Activated CD4-positive, alpha-beta T cell treated with anti-CD3 and anti-CD28 coated beads for 36 hours (primary cell): Measurements from ENCODE around the gene RASA3. TPM values are rescaled to one million over a fixed set of nuclear protein-coding genes. Genes with fewer than 3 reads are reported as not detected.
"Not testable (repeated sequence)": the region's sequence is repeated elsewhere in the genome, so short reads cannot be mapped to it uniquely, and the experiment has no call there.

Experiments
- ATAC-seq: fragments of 200-7000 bp; cut with Tn5 transposase; one replicate; pipeline ENCODE4 v1.10.0; 2021; ENCODE audit warnings: mild to moderate bottlenecking, moderate library complexity
- CTCF ChIA-PET: fragments of 350-600 bp; sonication (Branson Sonifier 250); formaldehyde crosslinking; loops from one replicate; lab custom pipeline; 2021; ENCODE audit warnings: antibody characterized with exemption; lab: Charles Lee
- POLR2A ChIA-PET: fragments of 350-600 bp; sonication (Branson Sonifier 250); formaldehyde crosslinking; loops from one replicate; lab custom pipeline; 2021; ENCODE audit warnings: antibody characterized with exemption, inconsistent platforms; lab: Charles Lee
- DNase-seq: peaks from one replicate; pipeline ENCODE4 v3.0.0-alpha.2; 2020
- H3K27ac Mint-ChIP-seq: one replicate; pipeline ENCODE4 v1.8.0; 2021; ENCODE audit warnings: mixed read lengths
- H3K27me3 Mint-ChIP-seq: one replicate; pipeline ENCODE4 v1.8.0; 2021; ENCODE audit warnings: mixed read lengths
- H3K36me3 Mint-ChIP-seq: one replicate; pipeline ENCODE4 v1.8.0; 2021; ENCODE audit warnings: low read depth, mixed read lengths
- H3K4me1 Mint-ChIP-seq: one replicate; pipeline ENCODE4 v1.8.0; 2021; ENCODE audit warnings: mixed read lengths
- H3K4me3 Mint-ChIP-seq: one replicate; pipeline ENCODE4 v1.8.0; 2021; ENCODE audit warnings: mild to moderate bottlenecking, moderate library complexity, mixed read lengths
- H3K9me3 Mint-ChIP-seq: one replicate; pipeline ENCODE4 v1.8.0; 2021; ENCODE audit warnings: low read depth, mixed read lengths
- intact Hi-C, 2 experiments: fragments of 100-400 bp; cut with DNase I in 1 of 2; cut with micrococcal nuclease in 1 of 2; formaldehyde crosslinking; loops; one replicate each; pipeline versions ENCODE4 v1.14.2 to v1.15.1; 2022 to 2024; cut with DNase I, micrococcal nuclease
- total RNA-seq, 2 experiments: library from RNA; stranded (reverse); gene quantifications; one replicate each; pipeline ENCODE4 v1.2.3, GENCODE V29; 2021

Gene RASA3
- total RNA-seq, 2 experiments from 2014 or later = 33.0 to 34.7 TPM

- intact Hi-C loops = loop anchor here in 1 of 2 experiments (2.0 to 5.0 kb wide), 3 partner anchors 96 to 924 kb away; partner anchors contain the start of genes CUL4A, DCUN1D2 and PCID2
- Mint-ChIP-seq H3K36me3 (peaks cover 25% of the 10 kb centered on the region), H3K9me3 (peaks cover 4% of the 10 kb centered on the region), H3K27ac (peak overlapping the region; percentile 95), H3K27me3 (no peaks in the 10 kb centered on the region), H3K4me1 (peaks cover 54% of the 10 kb centered on the region), H3K4me3 (peak overlapping the region; percentile 100)
- peak; percentile 36 for ATAC-seq
- CTCF ChIA-PET = interaction anchor here (1.0 to 1.4 kb wide), 6 partner anchors 12 to 94 kb away, joined by 3 to 7 read pairs (median 4); no protein-coding TSS in a partner anchor
- peak; percentile 80 for DNase-seq
- POLR2A ChIA-PET = interaction anchor here (0.8 to 1.2 kb wide), 3 partner anchors 10 to 22 kb away, joined by 3 to 5 read pairs (median 4); no protein-coding TSS in a partner anchor
These were observed 1.4 kb downstream of the RASA3 start for GRCh38 chr13:114130837-114131582.

- Mint-ChIP-seq H3K27ac (peak overlapping the region; percentile 95), H3K36me3 (peaks cover 28% of the 10 kb centered on the region), H3K4me3 (peak overlapping the region; percentile 100), H3K4me1 (peaks cover 58% of the 10 kb centered on the region), H3K9me3 (peaks cover 5% of the 10 kb centered on the region), H3K27me3 (no peaks in the 10 kb centered on the region)
- intact Hi-C loops = loop anchor here in 1 of 2 experiments (2.0 to 5.0 kb wide), 3 partner anchors 97 to 923 kb away; partner anchors contain the start of genes CUL4A, DCUN1D2 and PCID2
- ATAC-seq = no peak
- ChIA-PET CTCF (interaction anchor here (1.0 to 1.4 kb wide), 5 partner anchors 13 to 96 kb away, joined by 3 to 6 read pairs (median 3); no protein-coding TSS in a partner anchor), POLR2A (interaction anchor here (1.1 to 1.3 kb wide), 3 partner anchors 10 to 63 kb away, joined by 3 to 5 read pairs (median 4); no protein-coding TSS in a partner anchor)
- no peak for DNase-seq
These were observed 2.1 kb downstream of the RASA3 start for GRCh38 chr13:114130131-114130836.

GRCh38 chr13:114129649-114130062, 2.8 kb downstream of the RASA3 start:
- intact Hi-C loops = loop anchor here (1.0 to 5.0 kb wide), 8 partner anchors 19 to 1442 kb away; partner anchors contain the start of genes CDC16 (in 1 of the 2), CHAMP1 (in 1 of the 2), CUL4A (in 1 of the 2) and DCUN1D2 (in 1 of the 2)
- peak overlapping the region; percentile 100 for H3K4me3 Mint-ChIP-seq
- peaks cover 7% of the 10 kb centered on the region for H3K9me3 Mint-ChIP-seq
- H3K27me3 Mint-ChIP-seq = no peaks in the 10 kb centered on the region
- POLR2A ChIA-PET = interaction anchor here (1.3 kb wide), 1 partner anchor 62 kb away, joined by 3 read pairs; no protein-coding TSS in a partner anchor
- CTCF ChIA-PET = interaction anchor here (0.7 to 1.7 kb wide), 5 partner anchors 15 to 97 kb away, joined by 3 to 6 read pairs (median 5); no protein-coding TSS in a partner anchor
- peak overlapping the region; percentile 95 for H3K27ac Mint-ChIP-seq
- DNase-seq (peak; percentile 73), ATAC-seq (peak; percentile 30)
- H3K36me3 Mint-ChIP-seq = peaks cover 35% of the 10 kb centered on the region
- peaks cover 62% of the 10 kb centered on the region for H3K4me1 Mint-ChIP-seq

- Mint-ChIP-seq H3K27ac (peak overlapping the region; percentile 95), H3K27me3 (no peaks in the 10 kb centered on the region), H3K9me3 (peaks cover 7% of the 10 kb centered on the region), H3K4me1 (peaks cover 65% of the 10 kb centered on the region), H3K36me3 (peaks cover 36% of the 10 kb centered on the region), H3K4me3 (peak overlapping the region; percentile 100)
- ChIA-PET CTCF (interaction anchor here (0.6 to 1.7 kb wide), 7 partner anchors 16 to 97 kb away, joined by 3 to 6 read pairs (median 4); no protein-coding TSS in a partner anchor), POLR2A (interaction anchor here (0.7 to 1.3 kb wide), 3 partner anchors 17 to 318 kb away, joined by 3 read pairs; no protein-coding TSS in a partner anchor)
- peak; percentile 95 for DNase-seq
- peak; percentile 70 for ATAC-seq
- intact Hi-C loops = loop anchor here (1.0 to 5.0 kb wide), 5 partner anchors 19 to 1442 kb away; partner anchors contain the start of genes CDC16 (in 1 of the 2) and CHAMP1 (in 1 of the 2)
These were observed 3.5 kb downstream of the RASA3 start for GRCh38 chr13:114128624-114129522.

GRCh38 chr13:114128348-114128623, 4.1 kb downstream of the RASA3 start:
- Mint-ChIP-seq H3K4me3 (peak overlapping the region; percentile 100), H3K36me3 (peaks cover 36% of the 10 kb centered on the region), H3K9me3 (peaks cover 7% of the 10 kb centered on the region), H3K27ac (peak overlapping the region; percentile 95), H3K27me3 (no peaks in the 10 kb centered on the region), H3K4me1 (peaks cover 69% of the 10 kb centered on the region)
- ChIA-PET CTCF (interaction anchor here (0.6 to 1.7 kb wide), 3 partner anchors 19 to 65 kb away, joined by 3 to 6 read pairs (median 4); no protein-coding TSS in a partner anchor), POLR2A (interaction anchor here (0.7 to 1.0 kb wide), 2 partner anchors 17 to 318 kb away, joined by 3 read pairs; no protein-coding TSS in a partner anchor)
- ATAC-seq = no peak
- DNase-seq = no peak
- intact Hi-C loops = loop anchor here in 1 of 2 experiments (5.0 kb wide), 1 partner anchor 1441 kb away; no protein-coding TSS in a partner anchor

- H3K27me3 Mint-ChIP-seq = no peaks in the 10 kb centered on the region
- peaks cover 7% of the 10 kb centered on the region for H3K9me3 Mint-ChIP-seq
- peaks cover 36% of the 10 kb centered on the region for H3K36me3 Mint-ChIP-seq
- peak overlapping the region; percentile 95 for H3K27ac Mint-ChIP-seq
- H3K4me1 Mint-ChIP-seq = peaks cover 73% of the 10 kb centered on the region
- ATAC-seq (no peak), DNase-seq (no peak)
- POLR2A ChIA-PET = interaction anchor here (0.6 to 1.0 kb wide), 3 partner anchors 16 to 96 kb away, joined by 3 to 6 read pairs (median 3); no protein-coding TSS in a partner anchor
- H3K4me3 Mint-ChIP-seq = peak overlapping the region; percentile 100
- intact Hi-C loops = loop anchor here in 1 of 2 experiments (5.0 kb wide), 1 partner anchor 1440 kb away; no protein-coding TSS in a partner anchor
- CTCF ChIA-PET = interaction anchor here (0.5 to 1.7 kb wide), 4 partner anchors 18 to 98 kb away, joined by 3 to 6 read pairs (median 4); no protein-coding TSS in a partner anchor
These were observed 4.7 kb downstream of the RASA3 start for GRCh38 chr13:114127473-114128347.

GRCh38 chr13:114126789-114127472, 5.5 kb downstream of the RASA3 start:
- H3K4me1 Mint-ChIP-seq = peaks cover 78% of the 10 kb centered on the region
- intact Hi-C loops = loop anchor here in 1 of 2 experiments (5.0 kb wide), 1 partner anchor 1440 kb away; no protein-coding TSS in a partner anchor
- POLR2A ChIA-PET = interaction anchor here (0.6 kb wide), 2 partner anchors 40 to 97 kb away, joined by 3 to 6 read pairs; no protein-coding TSS in a partner anchor

GRCh38 chr13:114126086-114126485, 6.3 kb downstream of the RASA3 start:
- intact Hi-C loops = loop anchor here in 1 of 2 experiments (5.0 kb wide), 1 partner anchor 1439 kb away; no protein-coding TSS in a partner anchor
- H3K9me3 Mint-ChIP-seq, H3K4me3 Mint-ChIP-seq, ATAC-seq, H3K27me3 Mint-ChIP-seq, POLR2A ChIA-PET, DNase-seq: not testable (repeated sequence)
- Mint-ChIP-seq H3K27ac (peak overlapping the region; percentile 95), H3K4me1 (peaks cover 86% of the 10 kb centered on the region), H3K36me3 (peaks cover 29% of the 10 kb centered on the region)
- CTCF ChIA-PET = interaction anchor here (0.7 to 1.4 kb wide), 4 partner anchors 11 to 251 kb away, joined by 3 to 5 read pairs (median 4); no protein-coding TSS in a partner anchor

More at GRCh38 chr13:114126789-114127472, 5.5 kb downstream of the RASA3 start:
- CTCF ChIA-PET = interaction anchor here (0.7 to 1.4 kb wide), 4 partner anchors 12 to 252 kb away, joined by 3 to 5 read pairs (median 4); no protein-coding TSS in a partner anchor
- peaks cover 7% of the 10 kb centered on the region for H3K9me3 Mint-ChIP-seq
- no peaks in the 10 kb centered on the region for H3K27me3 Mint-ChIP-seq
- ATAC-seq (no peak), DNase-seq (no peak)
- H3K27ac Mint-ChIP-seq = peak overlapping the region; percentile 95
- H3K36me3 Mint-ChIP-seq = peaks cover 36% of the 10 kb centered on the region
- H3K4me3 Mint-ChIP-seq = peak overlapping the region; percentile 100
